Endodermal cell (in vitro differentiated cells): Measurements from ENCODE around the gene KLF15. TPM values are rescaled to one million over a fixed set of nuclear protein-coding genes. Genes with fewer than 3 reads are reported as not detected.
A peak's percentile ranks its signal among the peaks of the same experiment; 100 is the strongest.

Experiments
- DNase-seq: peaks from one replicate; pipeline ENCODE4 v3.0.0-alpha.2; 2017
- H3K27ac ChIP-seq: 2 replicates; pipeline ENCODE4 v1.5.1; 2013; ENCODE audit warnings: mild to moderate bottlenecking, low read depth, low read length, moderate library complexity
- H3K27me3 ChIP-seq: 2 replicates; pipeline ENCODE4 v1.6.1; 2013; ENCODE audit warnings: mild to moderate bottlenecking, low read length, moderate library complexity; ENCODE audit not compliant: insufficient read depth, control insufficient read depth, poor library complexity, severe bottlenecking
- H3K36me3 ChIP-seq: 2 replicates; pipeline ENCODE4 v1.7.0; 2013; ENCODE audit warnings: mild to moderate bottlenecking, low read length, moderate library complexity; ENCODE audit not compliant: control insufficient read depth, insufficient read depth
- H3K4me1 ChIP-seq: one replicate; pipeline ENCODE4 v1.7.0; 2013; ENCODE audit warnings: low read length; ENCODE audit not compliant: control insufficient read depth, insufficient read depth
- H3K4me3 ChIP-seq: 2 replicates; pipeline ENCODE4 v1.5.1; 2013; ENCODE audit warnings: mild to moderate bottlenecking, low read length, moderate library complexity
- H3K9ac ChIP-seq: 2 replicates; pipeline ENCODE4 v1.6.1; 2013; ENCODE audit warnings: mild to moderate bottlenecking, low read length, moderate library complexity; ENCODE audit not compliant: poor library complexity, severe bottlenecking; ENCODE audit errors: extremely low read depth
- H3K9me3 ChIP-seq: 2 replicates; pipeline ENCODE4 v1.6.1; 2013; ENCODE audit warnings: mild to moderate bottlenecking, low read length, moderate library complexity; ENCODE audit not compliant: control insufficient read depth
- H3K27ac Mint-ChIP-seq: 2 replicates; pipeline ENCODE4 v1.8.0; 2020; ENCODE audit warnings: mixed read lengths
- H3K27me3 Mint-ChIP-seq: 2 replicates; pipeline ENCODE4 v1.8.0; 2021; ENCODE audit warnings: mild to moderate bottlenecking, mixed read lengths; ENCODE audit not compliant: insufficient read depth
- H3K36me3 Mint-ChIP-seq: 2 replicates; pipeline ENCODE4 v1.8.0; 2020; ENCODE audit warnings: low read depth, mixed read lengths
- H3K4me1 Mint-ChIP-seq: 2 replicates; pipeline ENCODE4 v1.8.0; 2020; ENCODE audit warnings: mixed read lengths
- H3K4me3 Mint-ChIP-seq: 2 replicates; pipeline ENCODE4 v1.8.0; 2020; ENCODE audit warnings: mild to moderate bottlenecking, moderate library complexity, mixed read lengths
- H3K9me3 Mint-ChIP-seq: 2 replicates; pipeline ENCODE4 v1.8.0; 2020; ENCODE audit warnings: mild to moderate bottlenecking, mixed read lengths
- CTCF ChIP-seq: fragments of 200-600 bp; sonication (generic); conservative IDR thresholded peaks from 2 replicates; pipeline ENCODE4 v1.5.0; 2021; ENCODE audit warnings: antibody characterized with exemption, mild to moderate bottlenecking
- WGBS, 2 experiments: methylation state at CpG; one replicate each; pipeline versions ENCODE4 v1.1.5 to v1.1.7; 2013; ENCODE audit warnings: missing lambda C conversion rate in 2 of 2, mixed read lengths in 1 of 2; ENCODE audit not compliant: insufficient coverage in 1 of 2, insufficient read length in 1 of 2; 5-methylcytosine and 5-hydroxymethylcytosine counted together
- total RNA-seq, 2 donors: library from RNA; stranded (reverse); fragmentation: NEBNext Ultra II Directional in 1 of 2; extraction: Animal tissue kit (Norgen Biotek cat#: 25700) in 1 of 2; gene quantifications; 2 replicates in 1 of 2; 3 replicates in 1 of 2; pipeline ENCODE4 v1.2.1, GENCODE V29; 2021

The KLF15 gene
- total RNA-seq, 2 donors from 2014 or later: 20.7 to 31.1 TPM

GRCh38 chr3:126348308-126348920 lies 8.8 kb downstream of the KLF15 start:
- no peaks in the 10 kb centered on the region for H3K4me1 ChIP-seq
- no peaks in the 10 kb centered on the region for H3K9me3 Mint-ChIP-seq
- H3K27me3 ChIP-seq: no peaks in the 10 kb centered on the region
- no peaks in the 10 kb centered on the region for H3K4me1 Mint-ChIP-seq
- no peaks in the 10 kb centered on the region for H3K36me3 ChIP-seq
- no peak overlapping the region for H3K27ac Mint-ChIP-seq
- peak; percentile 85 for DNase-seq
- H3K27ac ChIP-seq: no peak overlapping the region
- peak; percentile 81 for TF ChIP-seq CTCF
- peaks cover 14% of the 10 kb centered on the region for H3K36me3 Mint-ChIP-seq
- no peak overlapping the region for H3K4me3 Mint-ChIP-seq
- no peak overlapping the region for H3K9ac ChIP-seq
- H3K27me3 Mint-ChIP-seq: no peaks in the 10 kb centered on the region
- 90 to 96% methylated on average over 12 of the region's 12 CpGs for WGBS, 2 experiments
- no peaks in the 10 kb centered on the region for H3K9me3 ChIP-seq
- H3K4me3 ChIP-seq: no peak overlapping the region

- no peaks in the 10 kb centered on the region for H3K27me3 ChIP-seq
- H3K4me3 Mint-ChIP-seq: no peak overlapping the region
- no peaks in the 10 kb centered on the region for H3K9me3 Mint-ChIP-seq
- no peak overlapping the region for H3K27ac ChIP-seq
- H3K9me3 ChIP-seq: no peaks in the 10 kb centered on the region
- WGBS, 2 experiments: 86 to 91% methylated on average over 4 to 8 of the region's 8 CpGs
- peaks cover 14% of the 10 kb centered on the region for H3K36me3 Mint-ChIP-seq
- peak; percentile 43 for DNase-seq
- H3K4me1 ChIP-seq: no peaks in the 10 kb centered on the region
- H3K27me3 Mint-ChIP-seq: no peaks in the 10 kb centered on the region
- no peak overlapping the region for H3K9ac ChIP-seq
- TF ChIP-seq CTCF: no peak
- H3K4me1 Mint-ChIP-seq: peaks cover 4% of the 10 kb centered on the region
- no peak overlapping the region for H3K4me3 ChIP-seq
- H3K27ac Mint-ChIP-seq: no peak overlapping the region
- no peaks in the 10 kb centered on the region for H3K36me3 ChIP-seq
These were observed 9.6 kb downstream of the KLF15 start for GRCh38 chr3:126347543-126348161.

- Histone ChIP-seq H3K9me3 (no peaks in the 10 kb centered on the region), H3K4me3 (no peak overlapping the region), H3K36me3 (no peaks in the 10 kb centered on the region), H3K9ac (no peak overlapping the region), H3K27me3 (no peaks in the 10 kb centered on the region), H3K27ac (no peak overlapping the region), H3K4me1 (no peaks in the 10 kb centered on the region)
- H3K4me1 Mint-ChIP-seq: peaks cover 4% of the 10 kb centered on the region
- H3K9me3 Mint-ChIP-seq: no peaks in the 10 kb centered on the region
- no peak overlapping the region for H3K27ac Mint-ChIP-seq
- H3K4me3 Mint-ChIP-seq: no peak overlapping the region
- DNase-seq: peak; percentile 24
- no peak for TF ChIP-seq CTCF
- peaks cover 10% of the 10 kb centered on the region for H3K36me3 Mint-ChIP-seq
- 85% methylated on average over 2 of the region's 2 CpGs; no CpG with 5 or more reads in 1 of the 2 experiments for WGBS, 2 experiments
- H3K27me3 Mint-ChIP-seq: no peaks in the 10 kb centered on the region
These were observed 10.7 kb downstream of the KLF15 start for GRCh38 chr3:126346466-126346865.
